HG02970 (cell line): ENCODE measurements around the gene PACSIN1.
"Not testable (repeated sequence)": the region's sequence is repeated elsewhere in the genome, so short reads cannot be mapped to it uniquely, and the experiment has no call there.

Experiments used
- ATAC-seq: cut with Tn5 transposase; IDR thresholded peaks from one replicate; pipeline ENCODE4 v1.9.1; 2021; ENCODE audit warnings: mild to moderate bottlenecking, moderate library complexity, moderate number of reproducible peaks; ENCODE audit not compliant: unreplicated experiment, low FRiP score

PACSIN1 gene

GRCh38 chr6:34457742-34458735 lies 7.8 kb upstream of the PACSIN1 start:
- no peak for ATAC-seq

- no peak for ATAC-seq
Measured at GRCh38 chr6:34459899-34460593, 5.8 kb upstream of the PACSIN1 start.

DNA sequence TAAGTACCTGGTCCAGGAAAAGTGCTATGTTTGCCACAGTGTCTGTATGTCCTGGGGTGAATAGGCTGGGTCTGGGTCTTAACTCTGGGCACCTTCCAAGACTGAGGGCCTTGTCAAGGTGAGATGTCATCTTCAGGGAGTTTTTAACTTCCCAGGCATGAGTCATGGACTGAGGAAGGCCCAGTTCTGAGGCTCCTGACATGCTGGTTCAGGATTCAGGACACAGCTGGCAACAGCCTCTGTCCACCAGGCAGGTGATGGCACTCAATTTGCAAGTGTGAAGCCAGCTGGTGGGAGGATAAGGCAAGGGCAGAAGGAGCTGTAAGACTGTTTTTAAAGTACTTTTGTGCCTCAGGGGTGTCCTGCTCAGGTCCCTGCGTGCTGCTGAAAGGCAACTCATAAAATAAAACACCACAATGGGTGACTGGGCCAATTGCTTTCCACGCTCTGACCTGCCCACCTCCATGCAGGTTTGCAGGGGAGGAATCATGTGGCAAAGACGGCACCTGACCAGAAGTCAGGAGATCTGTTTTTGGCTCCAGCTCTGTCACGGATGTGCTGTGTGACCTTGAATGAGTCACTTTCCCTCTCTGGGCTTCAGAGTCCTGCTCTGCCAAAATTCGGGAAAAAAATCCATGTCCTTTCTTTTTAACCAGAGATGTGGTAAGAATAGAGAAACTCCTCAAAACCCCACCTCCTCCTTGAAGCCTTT lies 4.9 kb upstream of the PACSIN1 start:
- no peak for ATAC-seq

GRCh38 chr6:34462010-34462409 lies 3.9 kb upstream of the PACSIN1 start:
- no peak for ATAC-seq

DNA sequence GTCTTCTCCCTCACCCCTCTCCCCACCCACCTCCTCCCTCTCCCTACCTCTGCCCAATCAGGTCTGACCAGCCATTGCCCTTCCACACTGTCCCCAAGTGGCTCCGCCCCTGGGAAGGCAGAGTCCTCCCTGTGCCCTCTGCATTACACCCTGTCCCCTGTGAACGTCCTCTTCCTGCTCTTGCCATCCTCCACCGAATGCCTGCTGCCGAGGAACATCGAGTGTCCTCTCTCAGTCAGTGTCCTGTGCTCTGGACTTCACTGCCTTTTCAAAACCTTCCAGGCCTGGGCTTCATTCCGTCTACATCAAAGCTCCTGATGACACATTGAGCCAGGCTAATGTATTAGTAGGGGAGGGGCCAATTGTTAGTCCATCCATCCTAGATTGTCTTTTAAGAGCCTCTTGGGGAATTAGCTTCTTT lies 3.3 kb upstream of the PACSIN1 start:
- ATAC-seq: no peak

GRCh38 chr6:34463299-34463698 lies 2.6 kb upstream of the PACSIN1 start:
- ATAC-seq: no peak

DNA sequence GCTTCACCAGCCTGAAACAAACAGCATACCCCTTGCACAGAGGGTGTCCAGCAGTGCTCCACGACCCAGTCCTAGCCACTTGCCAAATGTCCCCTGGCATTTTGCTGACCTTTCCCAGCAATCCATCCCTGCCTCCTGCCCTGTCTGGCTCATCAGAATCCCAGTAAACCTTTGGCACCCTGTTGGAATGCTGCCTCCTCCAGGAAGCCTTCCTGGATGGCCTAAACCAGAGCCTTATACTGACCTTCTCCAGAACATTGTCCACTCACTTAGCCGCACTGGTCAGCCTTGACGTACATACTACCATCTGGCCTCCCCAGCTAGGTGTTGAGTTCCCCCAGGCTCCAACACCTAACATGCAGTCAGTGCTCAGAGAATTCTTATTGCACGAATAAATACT lies 2.0 kb upstream of the PACSIN1 start:
- no peak for ATAC-seq

DNA sequence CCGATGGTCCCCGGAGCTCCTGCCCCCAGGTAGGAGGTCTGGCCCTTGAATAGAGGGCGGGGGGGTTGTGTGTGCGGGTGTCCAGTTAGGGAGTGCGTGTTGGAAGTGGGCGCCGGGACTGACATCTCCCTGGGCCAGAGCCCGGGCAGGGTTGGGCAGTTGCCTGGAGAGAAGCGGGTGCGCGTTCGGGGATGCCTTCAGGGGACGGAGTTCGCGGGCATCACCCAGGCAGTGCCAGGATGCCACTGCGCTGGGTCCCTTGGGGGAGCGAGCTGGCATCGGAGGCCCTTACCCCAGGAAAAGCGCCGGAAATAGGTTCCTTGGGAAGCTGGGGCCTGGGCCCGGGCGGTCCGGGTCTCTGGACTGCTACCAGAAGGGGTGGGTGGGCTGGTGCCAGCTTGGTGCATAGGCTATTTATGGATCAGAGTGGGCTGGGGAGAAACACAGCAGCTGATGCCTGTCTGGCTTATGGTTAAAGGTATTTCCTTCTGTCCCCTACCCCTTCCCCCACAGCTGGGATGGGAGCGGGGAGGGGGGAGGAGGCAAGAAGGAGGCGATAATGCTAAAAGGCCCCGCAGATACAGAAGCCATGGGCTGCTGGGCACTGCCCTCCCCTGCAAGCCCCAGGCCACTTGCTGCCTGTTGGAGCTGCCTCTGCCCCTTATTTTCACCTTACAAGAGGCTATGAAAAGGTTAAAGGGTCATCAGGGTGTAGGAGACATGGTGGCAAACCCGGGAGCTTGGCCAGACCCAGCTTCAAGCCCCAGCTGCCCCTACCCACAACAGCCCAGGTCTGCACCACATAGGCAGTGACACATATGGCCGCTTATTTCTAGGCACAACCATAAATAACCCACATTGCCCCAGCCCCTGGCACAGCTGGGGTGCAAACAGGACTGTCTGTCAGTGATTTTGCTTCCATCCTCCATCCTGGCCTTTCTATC lies 638 bp downstream of the PACSIN1 start:
- ATAC-seq: no peak

- no peak for ATAC-seq
Measured at GRCh38 chr6:34468378-34468892, 2.6 kb downstream of the PACSIN1 start.

GRCh38 chr6:34469499-34469898 lies 3.6 kb downstream of the PACSIN1 start:
- no peak for ATAC-seq

- no peak for ATAC-seq
Measured at GRCh38 chr6:34472425-34472824, 6.5 kb downstream of the PACSIN1 start.

- ATAC-seq: no peak
Measured at GRCh38 chr6:34473967-34474366, 8.1 kb downstream of the PACSIN1 start.

DNA sequence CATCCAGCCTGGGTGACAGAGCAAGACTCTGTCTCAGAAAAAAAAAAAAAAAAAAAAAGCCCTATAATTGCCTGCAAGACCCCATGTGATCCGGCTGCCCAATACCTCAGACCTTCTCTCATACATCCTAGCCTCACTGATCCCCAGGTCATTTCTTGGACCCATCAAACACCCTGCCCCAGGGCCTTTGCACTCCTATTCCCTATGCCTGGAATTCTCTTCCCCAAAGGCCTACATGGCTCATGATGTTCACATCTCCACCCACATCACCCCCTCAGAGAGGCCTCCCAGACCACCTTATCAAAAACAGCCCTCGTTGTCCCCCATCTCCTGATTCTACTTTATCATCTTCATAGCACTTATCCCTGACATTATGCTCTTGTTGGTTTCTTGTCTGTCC lies 8.9 kb downstream of the PACSIN1 start:
- no peak for ATAC-seq

DNA sequence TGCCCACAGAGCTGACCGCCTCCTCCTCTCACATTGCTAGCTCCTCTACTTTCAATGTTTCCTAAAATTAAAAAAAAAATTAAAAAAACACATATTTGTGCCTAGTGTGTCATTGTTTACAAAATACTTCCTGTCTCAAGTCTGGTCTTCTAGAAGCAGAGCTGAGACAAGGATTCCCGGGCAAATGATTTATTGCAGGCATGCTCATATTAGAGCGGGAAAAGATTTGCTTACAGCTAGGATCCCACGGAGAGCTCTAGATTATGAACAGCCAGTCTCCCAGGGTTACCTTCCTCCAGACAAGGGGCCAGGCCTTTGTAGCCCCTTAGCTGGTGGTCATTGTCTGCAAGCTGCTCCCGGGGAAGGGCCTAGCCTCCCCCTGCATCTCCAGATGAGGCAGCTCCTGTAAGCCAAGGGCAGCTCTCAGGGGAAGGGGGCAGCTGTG lies 9.4 kb downstream of the PACSIN1 start:
- no peak for ATAC-seq

DNA sequence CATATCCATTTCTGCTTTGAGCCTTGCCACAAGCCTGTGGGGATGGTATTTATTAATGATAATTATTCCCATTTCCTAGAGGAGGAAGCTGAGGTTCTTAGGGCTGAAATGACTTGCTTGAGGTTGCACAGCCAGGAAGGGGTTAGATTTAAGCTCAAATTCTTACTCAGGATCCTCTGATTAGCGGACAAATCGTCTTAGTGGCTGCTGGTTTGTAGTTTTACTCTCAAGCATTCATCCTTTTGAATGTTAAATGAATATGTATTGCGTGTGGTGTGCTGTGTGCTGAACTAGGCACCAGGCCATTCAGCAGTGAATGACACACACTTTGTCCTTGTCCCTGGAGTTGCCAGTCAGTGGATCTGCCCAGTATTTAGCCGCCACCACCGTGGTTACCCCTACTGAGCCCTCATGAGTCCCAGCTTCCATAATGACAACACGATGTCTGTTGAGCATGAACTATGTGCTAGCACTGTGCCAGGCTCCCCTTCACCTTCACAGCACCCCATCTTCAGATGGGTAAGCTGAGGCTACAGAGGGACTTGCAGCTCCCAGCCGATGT lies 10.0 kb downstream of the PACSIN1 start:
- no peak for ATAC-seq

DNA sequence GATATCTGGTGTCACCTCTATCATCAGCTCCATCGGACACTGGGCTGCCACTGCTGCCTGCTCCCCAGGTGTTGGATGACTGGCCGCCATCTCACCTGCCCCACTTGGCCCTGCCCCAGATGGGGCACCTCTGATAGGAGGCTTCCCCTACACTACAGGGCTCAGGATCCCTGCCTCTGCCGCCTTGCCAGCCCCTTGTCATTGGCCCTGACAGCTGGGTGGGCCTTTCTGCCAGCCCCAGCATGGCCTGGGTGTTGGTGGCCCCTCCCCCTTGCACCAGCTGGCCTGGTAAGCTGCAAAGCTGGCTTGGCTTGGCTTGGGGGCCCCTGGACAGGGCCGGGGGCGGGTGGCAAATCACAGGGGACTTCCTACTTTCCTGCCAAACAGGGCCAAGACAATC lies 10.6 kb downstream of the PACSIN1 start:
- no peak for ATAC-seq

DNA sequence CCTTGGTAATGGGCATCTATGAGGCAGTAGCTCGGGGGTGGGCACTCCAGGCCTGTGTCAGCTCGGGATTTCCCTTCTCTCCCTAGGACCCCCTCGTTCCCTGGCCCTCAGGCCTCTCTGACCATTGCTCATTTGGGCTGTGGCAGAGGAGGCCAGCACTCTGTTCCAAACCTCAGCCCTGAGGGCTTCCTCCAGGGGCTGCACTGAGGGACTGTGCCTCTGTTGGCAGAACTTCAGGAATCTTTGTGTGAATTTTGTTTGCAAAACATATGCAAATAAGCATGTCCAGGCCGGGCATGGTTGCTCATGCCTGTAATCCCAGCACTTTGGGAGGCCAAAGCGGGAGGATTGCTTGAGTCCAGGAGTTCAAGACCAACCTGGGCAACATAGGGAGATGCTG lies 11.0 kb downstream of the PACSIN1 start:
- no peak for ATAC-seq

DNA sequence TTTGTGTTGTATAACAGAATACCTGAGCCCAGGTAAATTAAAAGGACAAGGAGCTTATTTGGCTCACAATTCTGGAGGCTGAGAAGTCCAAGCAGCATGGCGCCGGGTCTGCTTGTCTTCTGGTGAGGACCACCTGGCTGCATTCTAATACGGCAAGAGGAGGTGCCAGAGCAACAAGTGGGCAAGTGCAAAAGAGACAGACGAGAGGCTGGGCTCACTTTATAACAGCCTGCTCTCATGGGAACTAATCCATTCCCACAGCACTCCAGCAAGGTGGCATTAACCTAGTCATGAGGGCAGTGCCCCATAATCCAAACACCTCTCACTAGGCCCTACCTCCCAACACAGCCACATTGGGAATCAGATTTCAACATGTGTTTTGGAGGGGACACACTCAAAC lies 12.9 kb downstream of the PACSIN1 start:
- no peak for ATAC-seq

- not testable (repeated sequence) for ATAC-seq
Measured at GRCh38 chr6:34483781-34484180, 17.9 kb downstream of the PACSIN1 start.
